ENCODE data around the gene PKP3. TPM values are rescaled to one million over a fixed set of nuclear protein-coding genes. Genes with fewer than 3 reads are reported as not detected.

PKP3 gene
- total RNA-seq, 1 donor from 2014 or later = not detected

GRCh38 chr11:453564-453963, 59.6 kb downstream of the PKP3 start:
- H3K4me3 Mint-ChIP-seq = no peak overlapping the region
- H3K9me3 Mint-ChIP-seq = no peaks in the 10 kb centered on the region
- peaks cover 31% of the 10 kb centered on the region for H3K36me3 Mint-ChIP-seq (ENCODE audit: low read depth)
- H3K4me1 Mint-ChIP-seq (ENCODE audit: low read depth) = peaks cover 38% of the 10 kb centered on the region
- no peaks in the 10 kb centered on the region for H3K27me3 Mint-ChIP-seq (ENCODE audit: insufficient read depth)
- no peak overlapping the region for H3K27ac Mint-ChIP-seq
- intact Hi-C loops (cut with micrococcal nuclease) = no loop called here
- no peak for DNase-seq (ENCODE audit: low spot score)

DNA sequence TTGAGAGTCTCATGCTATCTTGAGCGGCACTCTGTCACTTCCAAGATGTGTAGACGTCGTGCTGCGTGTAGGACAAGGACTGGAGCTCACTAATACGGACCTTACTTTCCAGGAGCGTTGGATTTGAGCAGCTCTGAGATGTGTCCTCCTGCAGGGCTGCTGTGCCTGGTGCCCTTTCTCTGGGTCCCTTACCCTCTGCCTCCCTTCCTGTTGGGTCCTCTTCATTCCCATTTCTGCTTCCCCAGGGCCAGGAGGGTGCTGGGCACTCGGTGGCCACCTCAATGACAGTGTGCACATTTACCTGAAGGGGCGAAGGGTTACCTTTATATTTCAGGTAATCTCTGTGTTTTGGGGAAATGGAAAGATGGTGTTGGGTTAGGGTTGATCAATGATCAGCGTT, 60.0 kb downstream of the PKP3 start:
- H3K9me3 Mint-ChIP-seq = no peaks in the 10 kb centered on the region
- H3K4me1 Mint-ChIP-seq (ENCODE audit: low read depth) = peaks cover 34% of the 10 kb centered on the region
- no peak for DNase-seq (ENCODE audit: low spot score)
- peaks cover 31% of the 10 kb centered on the region for H3K36me3 Mint-ChIP-seq (ENCODE audit: low read depth)
- no peak overlapping the region for H3K4me3 Mint-ChIP-seq
- H3K27ac Mint-ChIP-seq = peak overlapping the region; percentile 29
- no peaks in the 10 kb centered on the region for H3K27me3 Mint-ChIP-seq (ENCODE audit: insufficient read depth)
- intact Hi-C loops (cut with micrococcal nuclease) = no loop called here

Other genes starting within 250 kb of the PKP3 start
- not detected in 2 replicates for gene SCGB1C1, start 201.1 kb upstream of the PKP3 start, total RNA-seq
- 42.0 and 48.7 TPM in 2 replicates for gene BET1L, start 186.8 kb upstream of the PKP3 start, total RNA-seq
- gene RIC8A, start 186.5 kb upstream of the PKP3 start, total RNA-seq = 132 and 149 TPM in 2 replicates
- 11.6 and 14.8 TPM in 2 replicates for gene SIRT3, start 157.9 kb upstream of the PKP3 start, total RNA-seq
- gene PSMD13, start 157.2 kb upstream of the PKP3 start, total RNA-seq = 261 and 266 TPM in 2 replicates
- 4.9 and 5.2 TPM in 2 replicates for gene NLRP6, start 115.8 kb upstream of the PKP3 start, total RNA-seq
- 164 and 167 TPM in 2 replicates for gene PGGHG, start 105.1 kb upstream of the PKP3 start, total RNA-seq
- not detected in 2 replicates for gene IFITM5, start 94.7 kb upstream of the PKP3 start, total RNA-seq
- gene IFITM2, start 86.4 kb upstream of the PKP3 start, total RNA-seq = 494 and 521 TPM in 2 replicates
- 208 and 214 TPM in 2 replicates for gene IFITM1, start 80.2 kb upstream of the PKP3 start, total RNA-seq
- 3.6 and 4.6 TPM in 2 replicates for gene IFITM3, start 73.3 kb upstream of the PKP3 start, total RNA-seq
- gene B4GALNT4, start 24.7 kb upstream of the PKP3 start, total RNA-seq = 3.8 and 5.1 TPM in 2 replicates
- gene SIGIRR, start 20.8 kb downstream of the PKP3 start, total RNA-seq = 38.3 and 43.9 TPM in 2 replicates
- 33.1 and 33.8 TPM in 2 replicates for gene ANO9, start 47.8 kb downstream of the PKP3 start, total RNA-seq
- 31.0 and 33.9 TPM in 2 replicates for gene PTDSS2, start 56.1 kb downstream of the PKP3 start, total RNA-seq
- 123 and 126 TPM in 2 replicates for gene RNH1, start 113.0 kb downstream of the PKP3 start, total RNA-seq
- gene HRAS, start 141.4 kb downstream of the PKP3 start, total RNA-seq = 76.6 and 88.7 TPM in 2 replicates
- 1.8 and 2.2 TPM in 2 replicates for gene LRRC56, start 143.3 kb downstream of the PKP3 start, total RNA-seq
- 0.47 and 0.64 TPM in 2 replicates for gene LMNTD2, start 166.5 kb downstream of the PKP3 start, total RNA-seq
- gene RASSF7, start 166.8 kb downstream of the PKP3 start, total RNA-seq = 15.9 and 19.8 TPM in 2 replicates
- 58.6 and 59.8 TPM in 2 replicates for gene PHRF1, start 182.3 kb downstream of the PKP3 start, total RNA-seq
- gene IRF7, start 221.7 kb downstream of the PKP3 start, total RNA-seq = 56.6 and 63.1 TPM in 2 replicates
- not detected in 2 replicates for gene CDHR5, start 230.7 kb downstream of the PKP3 start, total RNA-seq
- not detected in 2 replicates for gene SCT, start 233.0 kb downstream of the PKP3 start, total RNA-seq
- gene DRD4, start 243.1 kb downstream of the PKP3 start, total RNA-seq = 0.34 and 0.47 TPM in 2 replicates